DOHH2 (cell line): ENCODE results near the gene CDNF.

ENCODE experiments used
- H3F3A ChIP-seq: fragments of 200-600 bp; sonication (generic), shearing (Covaris generic); 2 replicates; pipeline ENCODE4 v1.6.0; 2016; ENCODE audit warnings: antibody characterized with exemption, mild to moderate bottlenecking; ENCODE audit not compliant: control insufficient read depth, insufficient read depth
- H3K27ac ChIP-seq: fragments of 200-600 bp; sonication (generic); 2 replicates; pipeline ENCODE4 v1.5.1; 2014; ENCODE audit warnings: low read depth, mild to moderate bottlenecking, low read length, moderate library complexity
- H3K27me3 ChIP-seq: fragments of 200-600 bp; sonication (generic); 2 replicates; pipeline ENCODE4 v1.6.1; 2014; ENCODE audit warnings: mild to moderate bottlenecking, low read length, mixed read lengths; ENCODE audit not compliant: control insufficient read depth
- H3K36me3 ChIP-seq: fragments of 200-600 bp; sonication (generic); 2 replicates; pipeline ENCODE4 v1.6.1; 2014; ENCODE audit warnings: mild to moderate bottlenecking, low read length, moderate library complexity, mixed read lengths; ENCODE audit not compliant: control insufficient read depth
- H3K4me1 ChIP-seq: fragments of 200-600 bp; sonication (generic); 2 replicates; pipeline ENCODE4 v1.6.1; 2014; ENCODE audit warnings: mild to moderate bottlenecking, low read length, mixed read lengths; ENCODE audit not compliant: control insufficient read depth
- H3K4me2 ChIP-seq: fragments of 200-600 bp; sonication (generic); 2 replicates; pipeline ENCODE4 v1.6.0; 2014; ENCODE audit warnings: mild to moderate bottlenecking, low read length, moderate library complexity
- H3K4me3 ChIP-seq: fragments of 200-600 bp; sonication (generic); 2 replicates; pipeline ENCODE4 v1.5.1; 2014; ENCODE audit warnings: mild to moderate bottlenecking, low read length, mixed read lengths
- H3K79me2 ChIP-seq: fragments of 200-600 bp; sonication (generic); 2 replicates; pipeline ENCODE4 v1.6.1; 2014; ENCODE audit warnings: mild to moderate bottlenecking, low read length, mixed read lengths; ENCODE audit not compliant: control insufficient read depth
- H3K9me2 ChIP-seq: fragments of 200-600 bp; sonication (generic); replicated peaks from 2 replicates; pipeline ENCODE4 v1.6.1; 2014; ENCODE audit warnings: mild to moderate bottlenecking, low read length, mixed read lengths; ENCODE audit not compliant: control insufficient read depth
- H3K9me3 ChIP-seq: fragments of 200-600 bp; sonication (generic); 2 replicates; pipeline ENCODE4 v1.6.1; 2014; ENCODE audit warnings: antibody characterized with exemption, low read length, mixed read lengths; ENCODE audit not compliant: control insufficient read depth, insufficient read depth
- H4K20me1 ChIP-seq: fragments of 200-600 bp; sonication (generic); 2 replicates; pipeline ENCODE4 v1.6.0; 2014; ENCODE audit warnings: low read depth, mild to moderate bottlenecking, antibody characterized with exemption, low read length, moderate library complexity; ENCODE audit not compliant: control insufficient read depth, insufficient read depth
- EZH2phosphoT487 ChIP-seq: fragments of 200-600 bp; sonication (generic); IDR thresholded peaks from 2 replicates; pipeline ENCODE4 v1.6.1; 2017; ENCODE audit warnings: borderline replicate concordance, mild to moderate bottlenecking, antibody characterized with exemption, low read length, moderate library complexity, mixed read lengths
- TF ChIP-seq, protein P1 (sequence below): fragments of 200-600 bp; sonication (generic); IDR thresholded peaks from one replicate; pipeline ENCODE4 v1.5.1; 2014; ENCODE audit warnings: antibody characterized with exemption, mild to moderate bottlenecking, low read depth, low read length; ENCODE audit not compliant: poor library complexity, severe bottlenecking

The CDNF gene

DNA sequence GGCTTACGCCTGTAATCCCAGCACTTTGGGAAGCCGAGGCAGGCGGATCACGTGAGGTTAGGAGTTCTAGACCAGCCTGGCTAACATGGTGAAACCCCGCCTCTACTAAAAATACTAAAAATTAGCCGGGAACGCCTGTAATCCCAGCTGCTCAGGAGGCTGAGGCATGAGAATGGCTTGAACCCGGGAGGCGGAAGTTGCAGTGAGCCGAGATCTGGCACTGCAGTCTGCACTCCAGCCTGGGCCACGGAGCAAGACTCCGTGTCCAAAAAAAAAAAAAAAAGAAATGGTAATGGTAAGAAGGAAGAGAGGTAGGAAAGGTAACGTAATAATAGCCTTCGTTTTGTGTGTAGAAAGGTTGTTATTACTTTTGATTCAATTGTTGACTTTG, 1.5 kb upstream of the CDNF start:
- Histone ChIP-seq H3K36me3 (peaks cover 56% of the 10 kb centered on the region), H3K4me2 (peak overlapping the region; percentile 82), H4K20me1 (peaks cover 15% of the 10 kb centered on the region), H3K79me2 (peaks cover 68% of the 10 kb centered on the region), H3K27me3 (no peaks in the 10 kb centered on the region), H3K9me2 (no peaks in the 10 kb centered on the region), H3K9me3 (no peaks in the 10 kb centered on the region), H3K27ac (no peak overlapping the region), H3F3A (peaks cover 2% of the 10 kb centered on the region; the same call in 1 of the 2 replicates), H3K4me3 (peak overlapping the region; percentile 97), H3K4me1 (peaks cover 20% of the 10 kb centered on the region)
- TF ChIP-seq, protein P1, sequence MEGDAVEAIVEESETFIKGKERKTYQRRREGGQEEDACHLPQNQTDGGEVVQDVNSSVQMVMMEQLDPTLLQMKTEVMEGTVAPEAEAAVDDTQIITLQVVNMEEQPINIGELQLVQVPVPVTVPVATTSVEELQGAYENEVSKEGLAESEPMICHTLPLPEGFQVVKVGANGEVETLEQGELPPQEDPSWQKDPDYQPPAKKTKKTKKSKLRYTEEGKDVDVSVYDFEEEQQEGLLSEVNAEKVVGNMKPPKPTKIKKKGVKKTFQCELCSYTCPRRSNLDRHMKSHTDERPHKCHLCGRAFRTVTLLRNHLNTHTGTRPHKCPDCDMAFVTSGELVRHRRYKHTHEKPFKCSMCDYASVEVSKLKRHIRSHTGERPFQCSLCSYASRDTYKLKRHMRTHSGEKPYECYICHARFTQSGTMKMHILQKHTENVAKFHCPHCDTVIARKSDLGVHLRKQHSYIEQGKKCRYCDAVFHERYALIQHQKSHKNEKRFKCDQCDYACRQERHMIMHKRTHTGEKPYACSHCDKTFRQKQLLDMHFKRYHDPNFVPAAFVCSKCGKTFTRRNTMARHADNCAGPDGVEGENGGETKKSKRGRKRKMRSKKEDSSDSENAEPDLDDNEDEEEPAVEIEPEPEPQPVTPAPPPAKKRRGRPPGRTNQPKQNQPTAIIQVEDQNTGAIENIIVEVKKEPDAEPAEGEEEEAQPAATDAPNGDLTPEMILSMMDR, result no peak
- TF ChIP-seq EZH2phosphoT487, result no peak

DNA sequence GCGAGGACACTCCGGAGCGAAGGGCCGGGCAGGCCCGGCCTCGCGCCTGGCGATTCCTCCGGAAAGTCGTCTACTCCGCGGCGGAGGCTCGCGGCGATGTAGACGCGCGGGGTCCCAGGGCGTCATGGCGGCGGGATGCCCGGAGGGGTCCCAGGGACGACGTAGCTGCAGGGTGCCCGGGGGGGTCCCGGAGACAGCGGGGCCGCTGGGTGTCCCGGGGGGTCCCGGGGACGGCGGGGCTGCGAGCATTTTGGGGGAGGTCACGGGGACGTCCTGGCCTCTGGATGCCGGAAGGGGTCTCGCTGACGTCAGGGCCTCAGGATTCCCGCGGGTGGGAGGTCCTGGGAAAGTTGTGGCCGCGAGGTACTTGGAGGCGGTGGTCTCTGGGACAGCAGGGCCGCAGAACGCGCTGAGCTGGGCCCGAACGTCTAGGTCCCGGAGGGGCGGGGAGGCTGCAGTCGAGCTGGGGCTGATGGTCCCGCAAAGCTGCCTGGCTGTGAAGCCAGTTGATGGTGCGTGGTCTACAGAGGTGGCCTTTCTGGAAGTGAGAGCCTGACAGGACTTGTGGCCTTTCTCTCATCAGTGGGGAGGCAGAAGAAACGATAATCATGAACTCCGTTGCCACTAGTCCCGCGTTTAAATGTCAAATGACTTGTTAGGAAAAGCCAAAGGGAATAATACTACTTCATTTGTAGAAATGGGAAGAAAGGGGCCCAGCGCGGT, 906 bp upstream of the CDNF start:
- H3K79me2 ChIP-seq, result peaks cover 63% of the 10 kb centered on the region
- peaks cover 20% of the 10 kb centered on the region for H3K4me1 ChIP-seq
- H3K9me2 ChIP-seq, result no peaks in the 10 kb centered on the region
- no peaks in the 10 kb centered on the region for H3K9me3 ChIP-seq
- peak overlapping the region; percentile 97 for H3K4me3 ChIP-seq
- H3K27ac ChIP-seq, result peak overlapping the region; percentile 66
- H3K27me3 ChIP-seq, result no peaks in the 10 kb centered on the region
- peaks cover 2% of the 10 kb centered on the region; the same call in 1 of the 2 replicates for H3F3A ChIP-seq
- H4K20me1 ChIP-seq, result peaks cover 15% of the 10 kb centered on the region
- TF ChIP-seq, protein P1, result no peak
- TF ChIP-seq EZH2phosphoT487, result no peak
- H3K4me2 ChIP-seq, result peak overlapping the region; percentile 82
- peaks cover 50% of the 10 kb centered on the region for H3K36me3 ChIP-seq

DNA sequence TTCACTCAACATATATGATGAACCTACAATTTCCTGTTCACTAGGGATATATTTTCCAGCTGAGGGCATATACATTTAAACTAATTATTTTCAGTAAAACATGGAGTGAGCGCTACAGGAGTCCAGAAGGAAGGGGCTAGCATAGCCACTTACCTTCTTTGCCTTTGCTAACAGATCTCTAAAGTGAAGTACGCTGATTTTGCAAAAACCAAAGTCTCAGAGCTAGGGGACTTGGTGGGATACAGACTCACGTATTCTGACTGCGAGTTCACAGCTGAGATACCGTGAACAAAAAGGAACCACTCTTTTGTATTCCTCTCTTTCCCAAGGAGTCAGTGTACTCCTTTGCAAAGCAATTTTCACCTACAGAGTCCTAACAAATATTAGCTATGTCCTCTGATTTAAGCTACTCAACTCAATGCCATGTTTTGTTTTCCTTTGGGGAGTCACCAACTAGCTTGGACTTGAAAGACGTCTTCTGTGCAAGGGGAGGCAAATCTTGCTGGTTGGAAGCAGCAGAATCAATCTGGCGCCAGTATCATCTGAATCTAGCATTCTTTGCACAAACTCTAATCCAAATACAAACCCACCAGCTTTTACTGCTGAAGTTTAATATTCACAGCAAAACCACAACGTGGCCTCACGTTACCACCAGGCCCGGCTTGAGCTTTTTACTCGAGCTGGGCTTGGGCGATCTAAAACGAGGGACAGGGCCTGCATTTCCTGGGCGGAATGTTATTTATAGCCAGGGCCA, 657 bp downstream of the CDNF start:
- peaks cover 35% of the 10 kb centered on the region for H3K36me3 ChIP-seq
- peak overlapping the region; percentile 97 for H3K4me3 ChIP-seq
- H4K20me1 ChIP-seq, result peaks cover 15% of the 10 kb centered on the region
- peaks cover 20% of the 10 kb centered on the region for H3K4me1 ChIP-seq
- peak overlapping the region; percentile 88 for H3K4me2 ChIP-seq
- peaks cover 2% of the 10 kb centered on the region; the same call in 1 of the 2 replicates for H3F3A ChIP-seq
- no peaks in the 10 kb centered on the region for H3K9me3 ChIP-seq
- peaks cover 47% of the 10 kb centered on the region for H3K79me2 ChIP-seq
- no peak for TF ChIP-seq EZH2phosphoT487
- TF ChIP-seq, protein P1, result no peak
- no peaks in the 10 kb centered on the region for H3K9me2 ChIP-seq
- no peaks in the 10 kb centered on the region for H3K27me3 ChIP-seq
- 0 out of 2 replicates have a peak overlapping the region, but pooled peaks have one; percentile 15 for H3K27ac ChIP-seq
